ENCODE measurements around the gene RCOR2.
"Not testable (repeated sequence)": the region's sequence is repeated elsewhere in the genome, so short reads cannot be mapped to it uniquely, and the experiment has no call there.

RCOR2 gene

GRCh38 chr11:63916837-63917691, at the start of gene RCOR2:
RCOR2 (minus strand) TSS chr11:63917164; CDS start chr11:63916456, 708 bp downstream.
- DNase-seq (ENCODE audit: low read depth) = peak; percentile 40

GRCh38 chr11:63966444-63966843, 49.5 kb upstream of the RCOR2 start:
- DNase-seq (ENCODE audit: low read depth) = no peak

DNA sequence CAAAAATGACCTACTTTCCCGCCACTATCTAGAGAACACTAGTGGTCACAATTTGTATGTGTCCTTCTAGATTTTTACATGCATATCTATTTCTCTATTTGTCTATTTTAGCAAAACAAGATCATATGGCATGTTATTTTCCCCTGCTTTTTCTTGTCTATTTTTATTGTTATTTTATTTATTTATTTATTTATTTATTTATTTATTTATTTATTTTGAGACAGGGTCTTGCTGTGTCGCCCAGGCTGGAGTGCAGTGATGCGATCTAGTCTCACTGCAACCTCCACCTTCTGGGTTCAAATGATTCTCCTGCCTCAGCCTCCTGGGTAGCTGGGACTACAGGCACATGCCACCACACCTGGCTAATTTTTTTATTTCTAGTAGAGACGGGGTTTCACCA, 46.9 kb upstream of the RCOR2 start:
- DNase-seq (ENCODE audit: low read depth) = not testable (repeated sequence)

GRCh38 chr11:63961608-63962412, 44.8 kb upstream of the RCOR2 start:
- no peak for DNase-seq (ENCODE audit: low read depth)

- DNase-seq (ENCODE audit: low read depth) = no peak
Measured at GRCh38 chr11:63958008-63958407, 41.0 kb upstream of the RCOR2 start.

DNA sequence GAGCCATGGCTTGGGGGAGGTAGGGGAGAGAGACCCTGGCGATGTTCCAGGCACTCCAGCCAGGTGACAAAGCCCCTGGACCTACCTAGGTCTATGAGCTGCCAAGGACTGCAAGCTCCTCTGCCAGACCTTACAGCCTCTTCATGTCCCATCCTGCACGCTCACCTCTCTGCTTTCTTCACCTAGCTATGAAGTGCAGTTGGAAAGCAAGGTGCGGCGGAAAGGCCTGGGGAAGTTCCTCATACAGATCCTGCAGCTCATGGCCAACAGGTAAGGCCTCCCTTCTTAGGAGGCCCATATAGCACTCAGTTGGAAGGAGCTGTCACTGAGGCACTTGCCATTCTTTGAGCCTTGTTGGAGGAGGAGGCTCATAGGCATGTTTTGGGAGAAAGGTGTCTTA, 35.6 kb upstream of the RCOR2 start:
- no peak for DNase-seq (ENCODE audit: low read depth)

DNA sequence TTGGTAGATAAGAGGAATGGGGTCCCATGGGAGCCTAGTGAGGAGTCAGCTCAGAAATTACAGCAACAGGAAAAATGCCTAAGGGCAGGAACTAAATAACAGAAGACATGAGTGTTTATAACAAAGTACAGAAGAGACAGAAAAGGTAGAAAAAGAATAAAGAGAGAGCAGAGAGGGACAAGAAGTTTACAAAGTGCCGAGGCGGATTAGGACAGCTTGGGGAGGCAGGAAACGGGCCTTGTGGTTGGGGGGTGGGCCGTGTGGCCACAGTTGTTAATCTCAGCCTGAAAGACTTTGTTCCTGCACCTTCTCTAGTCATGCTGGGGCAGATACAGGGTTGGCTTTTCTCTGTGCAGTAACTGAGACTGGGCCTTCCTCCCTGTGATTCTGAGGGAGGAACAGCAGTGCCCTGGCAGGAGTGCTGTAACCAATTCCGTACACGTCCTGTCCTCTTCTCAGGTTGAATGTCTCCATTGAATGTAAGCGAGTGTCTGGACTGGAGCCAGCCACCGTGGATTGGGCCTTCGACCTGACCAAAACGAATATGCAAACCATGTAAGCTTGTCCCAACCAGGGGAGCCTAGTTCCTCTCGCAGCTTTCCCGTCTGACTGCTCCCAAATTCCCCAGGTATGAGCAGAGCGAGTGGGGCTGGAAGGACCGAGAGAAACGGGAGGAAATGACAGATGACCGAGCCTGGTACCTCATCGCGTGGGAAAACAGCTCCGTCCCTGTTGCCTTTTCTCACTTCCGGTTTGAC, 35.0 kb upstream of the RCOR2 start:
- DNase-seq (ENCODE audit: low read depth) = no peak

DNA sequence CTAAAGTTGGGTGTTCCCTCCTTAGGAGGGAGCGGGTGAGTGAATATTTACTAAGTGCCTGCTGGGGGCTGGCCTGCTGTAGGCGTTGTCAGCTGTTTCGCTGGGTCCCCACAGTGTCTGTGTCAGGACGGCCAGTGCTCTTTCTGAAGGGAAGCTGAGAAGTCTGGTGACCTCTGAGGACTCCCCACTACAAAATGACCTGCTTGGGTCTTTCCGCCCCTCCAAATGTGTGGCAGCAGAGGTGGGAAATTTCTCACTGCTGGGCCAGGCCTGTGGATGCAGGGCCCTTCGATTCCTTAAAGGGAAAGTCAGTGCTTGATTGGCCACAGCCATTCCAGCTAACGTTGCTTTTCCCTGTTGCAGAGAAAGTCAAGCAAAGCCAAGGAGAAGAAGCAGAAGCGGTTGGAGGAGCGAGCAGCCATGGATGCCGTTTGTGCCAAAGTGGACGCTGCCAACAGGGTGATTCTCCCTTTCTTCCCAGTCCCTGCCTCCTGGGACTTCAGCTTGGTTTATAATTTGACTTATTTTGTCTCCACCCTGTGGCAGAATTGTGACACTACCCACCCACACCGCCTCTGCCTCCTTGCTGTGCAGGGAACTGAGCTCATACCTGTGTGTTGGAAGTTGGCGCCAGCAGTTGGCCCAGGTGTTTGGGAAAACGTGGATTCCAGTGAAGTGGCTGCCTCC, 28.7 kb upstream of the RCOR2 start:
- DNase-seq (ENCODE audit: low read depth) = peak; percentile 17

- no peak for DNase-seq (ENCODE audit: low read depth)
Measured at GRCh38 chr11:63944987-63945386, 28.0 kb upstream of the RCOR2 start.

DNA sequence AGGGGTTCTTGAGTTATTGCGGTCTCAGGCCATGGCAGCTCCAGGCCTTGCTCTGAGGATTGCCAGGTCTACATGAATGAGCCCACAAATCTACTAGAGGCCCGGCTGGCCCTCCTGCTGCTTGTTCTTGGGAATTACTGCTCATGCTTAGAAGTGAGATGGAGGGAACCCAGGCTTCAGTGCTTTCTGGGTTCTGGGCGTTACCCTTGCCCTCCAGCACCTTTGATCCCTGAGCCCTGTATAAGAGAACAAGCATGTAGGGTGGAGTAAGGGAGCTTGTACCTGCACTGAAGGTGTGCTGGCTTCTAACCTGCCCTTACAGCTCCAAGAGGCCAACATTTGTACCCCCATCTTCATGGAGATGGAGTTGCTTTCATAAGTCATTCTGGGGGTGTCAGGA, 25.8 kb upstream of the RCOR2 start:
- DNase-seq (ENCODE audit: low read depth) = no peak

- DNase-seq (ENCODE audit: low read depth) = no peak
Measured at GRCh38 chr11:63941901-63942300, 24.9 kb upstream of the RCOR2 start.

DNA sequence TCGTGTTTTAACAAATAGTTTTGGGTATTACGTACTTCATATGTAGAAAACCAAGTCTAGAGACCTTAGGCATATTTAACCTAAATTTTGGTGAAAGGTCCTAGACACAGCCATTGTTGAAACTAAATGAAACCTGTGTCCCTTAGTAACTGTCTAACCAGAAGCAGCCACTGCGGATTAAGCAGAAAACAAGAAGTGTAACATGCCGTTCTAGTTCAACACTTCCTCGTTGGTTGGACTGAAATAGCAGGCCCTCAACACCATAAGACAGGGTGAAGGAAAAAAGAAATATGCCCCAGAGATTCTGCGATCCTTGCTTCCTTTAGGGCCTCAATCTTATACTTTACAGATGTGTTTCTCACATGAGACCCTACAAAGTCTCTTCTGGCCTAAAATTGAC, 23.8 kb upstream of the RCOR2 start:
- DNase-seq (ENCODE audit: low read depth) = no peak

GRCh38 chr11:63939397-63939891, 22.5 kb upstream of the RCOR2 start:
- no peak for DNase-seq (ENCODE audit: low read depth)

GRCh38 chr11:63938479-63939396, 21.8 kb upstream of the RCOR2 start, which contains the start of gene NAA40:
NAA40 (plus strand) TSS chr11:63939002; CDS start chr11:63939097, 95 bp downstream.
- DNase-seq (ENCODE audit: low read depth) = peak; percentile 92

DNA sequence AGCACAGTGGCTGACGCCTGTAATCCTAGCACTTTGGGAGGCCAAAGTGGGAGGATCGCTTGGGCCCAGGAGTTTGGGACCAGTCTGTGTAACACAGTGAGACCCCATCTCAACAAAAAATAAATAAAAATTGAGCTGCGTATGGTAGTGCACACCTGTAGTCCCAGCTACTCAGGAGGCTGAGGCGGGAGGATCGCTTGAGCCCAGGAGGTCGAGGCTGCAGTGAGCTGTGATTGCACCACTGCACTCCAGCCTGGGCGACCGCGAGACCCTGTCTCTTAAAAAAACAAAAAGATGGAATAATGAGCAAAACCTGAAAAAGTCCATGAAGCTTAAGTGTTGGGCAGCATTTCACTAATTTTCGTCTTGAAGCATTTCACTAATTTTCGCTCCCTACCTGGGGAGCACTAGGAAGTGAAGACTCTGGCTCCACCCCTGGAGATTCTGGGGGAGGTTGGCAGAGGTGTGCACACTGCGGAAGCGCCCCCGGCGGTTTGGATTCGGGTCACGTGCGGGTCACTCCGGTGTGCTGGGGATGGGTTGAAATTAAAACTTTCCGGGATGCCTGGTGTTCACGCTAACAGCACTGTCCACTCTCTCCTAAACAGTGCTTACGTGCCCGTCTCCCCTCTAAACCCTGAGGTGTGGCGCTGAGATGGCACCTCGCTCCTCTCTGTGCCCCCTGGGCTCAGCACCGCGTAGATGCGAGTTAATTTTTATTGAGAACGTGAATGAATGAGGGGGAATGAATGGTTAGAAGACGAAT, 20.9 kb upstream of the RCOR2 start:
- DNase-seq (ENCODE audit: low read depth) = no peak

GRCh38 chr11:63933459-63933858, 16.5 kb upstream of the RCOR2 start:
- no peak for DNase-seq (ENCODE audit: low read depth)

GRCh38 chr11:63931876-63932275, 14.9 kb upstream of the RCOR2 start:
- no peak for DNase-seq (ENCODE audit: low read depth)

DNA sequence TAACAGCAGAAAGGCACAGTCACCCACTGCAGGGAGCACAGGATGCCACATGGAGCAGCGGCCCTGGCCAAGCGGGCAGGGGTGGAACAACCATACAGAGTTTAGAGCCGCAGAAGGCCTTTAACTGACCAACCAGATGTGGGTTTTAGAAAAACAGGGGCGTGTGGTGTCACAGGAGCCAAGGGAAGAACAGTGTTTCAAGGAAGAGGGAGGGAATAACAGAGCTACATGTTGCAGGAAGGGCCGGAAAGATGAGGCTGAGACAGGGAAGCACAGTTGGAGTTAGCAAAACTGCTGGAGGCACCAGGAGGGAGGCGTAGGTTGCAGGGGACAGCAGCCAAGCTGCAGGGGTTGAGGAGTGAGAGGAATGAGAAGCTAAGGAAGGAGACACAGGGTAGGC, 14.1 kb upstream of the RCOR2 start:
- no peak for DNase-seq (ENCODE audit: low read depth)

GRCh38 chr11:63929616-63930015, 12.7 kb upstream of the RCOR2 start:
- DNase-seq (ENCODE audit: low read depth) = no peak

GRCh38 chr11:63923319-63923718, 6.4 kb upstream of the RCOR2 start:
- DNase-seq (ENCODE audit: low read depth) = no peak
